ENCODE data around the gene ERF. TPM values are rescaled to one million over a fixed set of nuclear protein-coding genes. Genes with fewer than 3 reads are reported as not detected.

Gene ERF
- total RNA-seq, 1 experiment from 2014 or later: 35.1 TPM

DNA sequence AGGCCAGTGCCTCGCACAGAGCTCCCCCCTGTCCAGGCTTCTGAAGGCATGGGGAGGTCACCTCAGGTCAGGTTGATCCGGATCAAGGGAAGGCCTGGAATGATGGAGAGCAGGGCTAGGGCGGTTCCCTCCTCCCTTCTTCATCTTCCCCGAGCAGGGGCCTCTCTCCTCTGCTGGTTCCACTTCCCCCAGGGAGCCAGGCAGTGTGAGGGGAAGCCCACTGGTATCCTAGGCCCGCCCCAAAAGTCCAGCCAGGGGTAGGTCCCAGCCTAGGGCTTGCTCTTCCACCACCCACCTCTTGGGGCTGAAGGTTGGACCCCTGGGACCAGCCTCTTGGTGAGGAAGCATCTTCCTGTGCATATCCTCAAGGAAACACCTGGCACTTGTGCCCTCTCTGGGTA is 30.6 kb upstream of the ERF start:
- H3K27me3 Mint-ChIP-seq (ENCODE audit: insufficient read depth, unreplicated experiment): no peaks in the 10 kb centered on the region
- no peak overlapping the region for H3K27ac Mint-ChIP-seq (ENCODE audit: low read depth, unreplicated experiment)
- TF ChIP-seq, protein P1, sequence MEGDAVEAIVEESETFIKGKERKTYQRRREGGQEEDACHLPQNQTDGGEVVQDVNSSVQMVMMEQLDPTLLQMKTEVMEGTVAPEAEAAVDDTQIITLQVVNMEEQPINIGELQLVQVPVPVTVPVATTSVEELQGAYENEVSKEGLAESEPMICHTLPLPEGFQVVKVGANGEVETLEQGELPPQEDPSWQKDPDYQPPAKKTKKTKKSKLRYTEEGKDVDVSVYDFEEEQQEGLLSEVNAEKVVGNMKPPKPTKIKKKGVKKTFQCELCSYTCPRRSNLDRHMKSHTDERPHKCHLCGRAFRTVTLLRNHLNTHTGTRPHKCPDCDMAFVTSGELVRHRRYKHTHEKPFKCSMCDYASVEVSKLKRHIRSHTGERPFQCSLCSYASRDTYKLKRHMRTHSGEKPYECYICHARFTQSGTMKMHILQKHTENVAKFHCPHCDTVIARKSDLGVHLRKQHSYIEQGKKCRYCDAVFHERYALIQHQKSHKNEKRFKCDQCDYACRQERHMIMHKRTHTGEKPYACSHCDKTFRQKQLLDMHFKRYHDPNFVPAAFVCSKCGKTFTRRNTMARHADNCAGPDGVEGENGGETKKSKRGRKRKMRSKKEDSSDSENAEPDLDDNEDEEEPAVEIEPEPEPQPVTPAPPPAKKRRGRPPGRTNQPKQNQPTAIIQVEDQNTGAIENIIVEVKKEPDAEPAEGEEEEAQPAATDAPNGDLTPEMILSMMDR (IDR thresholded peaks at IDR 0.05; ENCODE audit: unreplicated experiment): no peak
- H3K36me3 Mint-ChIP-seq (ENCODE audit: insufficient read depth, unreplicated experiment): peaks cover 27% of the 10 kb centered on the region
- H3K4me1 Mint-ChIP-seq (ENCODE audit: insufficient read depth, unreplicated experiment): peaks cover 15% of the 10 kb centered on the region
- H3K9me3 Mint-ChIP-seq (ENCODE audit: unreplicated experiment): no peaks in the 10 kb centered on the region
- CTCF ChIA-PET: interaction anchor here (0.6 to 1.2 kb wide), 2 partner anchors 10 to 18 kb away, joined by 3 to 10 read pairs; no protein-coding TSS in a partner anchor
- BruUV-seq (replicated peaks): no TSS peak
- DNase-seq (ENCODE audit: unreplicated experiment): no peak
- POLR2A ChIA-PET: interaction anchor here (0.6 to 1.7 kb wide), 5 partner anchors 10 to 41 kb away, joined by 3 to 10 read pairs (median 3); partner anchors contain the start of genes PAFAH1B3 and PRR19
- H3K4me3 Mint-ChIP-seq (ENCODE audit: unreplicated experiment): peak overlapping the region; percentile 72
- intact Hi-C loops (cut with micrococcal nuclease): no loop called here

DNA sequence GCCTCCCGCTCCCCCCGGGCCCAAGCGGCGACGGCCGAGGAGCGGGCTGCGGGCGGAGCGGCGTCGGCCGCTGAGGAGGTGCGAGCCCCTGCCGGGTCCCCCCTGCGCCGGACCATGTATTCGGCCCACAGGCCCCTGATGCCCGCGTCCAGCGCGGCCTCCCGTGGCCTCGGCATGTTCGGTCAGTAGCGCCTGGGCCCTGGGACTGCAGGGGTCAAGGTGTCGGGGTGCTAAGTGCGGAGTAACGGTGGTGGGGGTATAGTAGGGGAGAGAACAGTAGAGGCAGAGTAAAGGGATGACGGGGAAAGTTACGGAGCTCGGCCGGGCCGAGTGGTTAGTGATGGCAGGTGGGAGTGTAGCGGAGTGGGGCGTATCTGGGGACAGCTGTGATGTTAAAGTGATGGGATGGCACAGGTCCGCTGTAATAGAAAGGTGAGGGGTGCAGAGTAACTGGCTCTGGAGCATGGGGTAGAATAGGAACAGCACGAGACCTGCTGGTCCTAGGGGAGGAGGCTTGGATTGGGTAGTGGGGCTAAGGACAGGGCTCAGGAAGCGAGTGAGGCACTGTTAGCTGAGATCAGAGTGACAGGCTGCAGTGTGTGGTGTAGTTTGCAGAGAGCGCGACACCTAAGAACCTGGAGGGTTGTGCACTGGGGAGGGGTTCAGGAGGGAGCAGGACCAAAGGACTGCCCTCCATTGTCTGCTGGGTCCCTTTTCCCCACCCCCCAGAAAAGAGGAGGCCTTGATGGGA is 29.8 kb upstream of the ERF start:
- H3K4me3 Mint-ChIP-seq (ENCODE audit: unreplicated experiment): peak overlapping the region; percentile 72
- BruUV-seq (replicated peaks): no TSS peak
- intact Hi-C loops (cut with micrococcal nuclease): no loop called here

DNA sequence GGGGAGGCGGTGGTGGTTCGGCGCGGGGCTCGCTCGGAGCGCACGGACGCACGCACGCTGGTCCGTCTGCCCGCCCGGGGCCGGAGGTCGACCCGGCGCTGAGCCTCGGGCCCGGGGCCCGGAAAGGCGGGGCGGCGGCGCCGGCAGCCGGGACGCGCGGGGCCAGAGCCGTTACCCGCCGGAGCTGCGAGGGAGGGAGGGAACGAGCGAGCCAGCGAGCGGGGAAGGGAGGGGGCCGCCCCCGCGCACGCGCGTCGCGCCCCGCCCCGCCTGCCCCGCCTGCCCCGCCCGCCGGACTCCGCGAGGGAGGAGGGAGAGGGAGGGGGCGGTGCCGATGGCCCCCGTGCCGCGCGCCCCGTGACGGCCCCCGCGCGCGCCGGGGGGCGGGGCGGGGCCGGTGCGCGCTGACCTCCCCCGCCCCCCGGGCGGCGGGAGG is 29.2 kb upstream of the ERF start:
- TF ChIP-seq, protein P1 (IDR thresholded peaks at IDR 0.05; ENCODE audit: unreplicated experiment): no peak
- intact Hi-C loops (cut with micrococcal nuclease): no loop called here
- ChIA-PET CTCF (interaction anchor here (0.6 to 1.2 kb wide), 3 partner anchors 11 to 63 kb away, joined by 3 to 10 read pairs (median 3); no protein-coding TSS in a partner anchor), POLR2A (interaction anchor here (0.7 to 1.7 kb wide), 4 partner anchors 9 to 40 kb away, joined by 3 to 11 read pairs (median 7); partner anchors contain the start of genes PAFAH1B3 and PRR19)
- peaks cover 14% of the 10 kb centered on the region for H3K36me3 Mint-ChIP-seq (ENCODE audit: insufficient read depth, unreplicated experiment)
- H3K27me3 Mint-ChIP-seq (ENCODE audit: insufficient read depth, unreplicated experiment): no peaks in the 10 kb centered on the region
- H3K4me1 Mint-ChIP-seq (ENCODE audit: insufficient read depth, unreplicated experiment): peaks cover 23% of the 10 kb centered on the region
- peak overlapping the region; percentile 72 for H3K4me3 Mint-ChIP-seq (ENCODE audit: unreplicated experiment)
- H3K27ac Mint-ChIP-seq (ENCODE audit: low read depth, unreplicated experiment): no peak overlapping the region
- no TSS peak for BruUV-seq (replicated peaks)
- no peaks in the 10 kb centered on the region for H3K9me3 Mint-ChIP-seq (ENCODE audit: unreplicated experiment)
- DNase-seq (ENCODE audit: unreplicated experiment): peak; percentile 79

More for the DNA sequence above, 29.8 kb upstream of the ERF start:
- TF ChIP-seq, protein P1 (IDR thresholded peaks at IDR 0.05; ENCODE audit: unreplicated experiment): no peak
- Mint-ChIP-seq H3K36me3 (ENCODE audit: insufficient read depth, unreplicated experiment) (peaks cover 21% of the 10 kb centered on the region), H3K27me3 (ENCODE audit: insufficient read depth, unreplicated experiment) (no peaks in the 10 kb centered on the region), H3K4me1 (ENCODE audit: insufficient read depth, unreplicated experiment) (peaks cover 16% of the 10 kb centered on the region), H3K27ac (ENCODE audit: low read depth, unreplicated experiment) (peak overlapping the region; percentile 59), H3K9me3 (ENCODE audit: unreplicated experiment) (no peaks in the 10 kb centered on the region)
- DNase-seq (ENCODE audit: unreplicated experiment): no peak
- ChIA-PET CTCF (interaction anchor here (0.6 to 1.2 kb wide), 3 partner anchors 11 to 63 kb away, joined by 3 to 10 read pairs (median 3); no protein-coding TSS in a partner anchor), POLR2A (interaction anchor here (0.6 to 1.7 kb wide), 7 partner anchors 9 to 41 kb away, joined by 3 to 11 read pairs (median 3); partner anchors contain the start of genes PAFAH1B3 and PRR19)
